GM18517 (cell line): ENCODE results near the gene TLE7.

ENCODE experiments used
- ATAC-seq: cut with Tn5 transposase; IDR thresholded peaks from one replicate; pipeline ENCODE4 v1.9.1; 2021; ENCODE audit warnings: mild to moderate bottlenecking, moderate library complexity; ENCODE audit not compliant: unreplicated experiment

The TLE7 gene

DNA sequence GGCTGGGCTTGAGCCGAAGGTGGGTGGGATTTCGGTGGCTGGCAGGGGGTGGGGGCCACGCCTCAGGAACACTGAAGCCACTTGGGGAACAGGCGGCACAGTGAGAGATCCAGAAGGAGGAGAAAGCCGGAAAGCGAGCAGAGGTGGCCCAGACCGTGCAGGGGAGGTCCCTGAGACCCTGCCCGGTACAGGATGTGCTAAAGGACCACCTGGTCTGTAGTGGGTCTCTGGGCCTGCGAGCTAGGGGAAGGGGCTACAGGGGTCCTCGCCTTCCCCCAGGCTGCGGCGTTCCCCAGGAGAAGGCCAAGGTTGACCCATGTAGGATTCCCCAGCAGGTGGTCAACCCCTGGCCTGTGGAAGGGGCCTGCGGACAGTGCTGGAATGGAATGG lies at the start of gene TLE7:
TSS of gene TLE7 (minus strand) at position 4 of the 390 bp plus-strand sequence. CDS start 8,730 bp downstream, outside the sequence.
- no peak for ATAC-seq

DNA sequence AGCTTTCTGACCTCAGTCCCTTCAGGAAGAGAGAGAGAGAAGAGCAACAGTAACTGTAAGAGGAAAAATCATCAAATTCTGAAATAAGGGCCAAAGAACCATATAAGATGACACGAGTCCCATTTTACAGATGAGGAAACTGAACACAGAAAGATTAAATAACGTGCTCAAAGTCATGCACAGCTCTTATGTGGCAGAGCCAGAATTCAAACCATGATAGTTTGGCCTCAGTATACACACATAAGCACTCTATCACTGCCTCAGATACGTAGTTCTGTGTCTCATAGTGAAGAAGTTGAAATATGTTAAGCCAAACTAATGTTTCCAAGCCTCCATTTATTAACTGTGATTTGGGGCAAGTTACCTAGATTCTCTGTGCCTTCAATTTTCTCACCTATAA lies 49.2 kb upstream of the TLE7 start:
- ATAC-seq, result no peak

DNA sequence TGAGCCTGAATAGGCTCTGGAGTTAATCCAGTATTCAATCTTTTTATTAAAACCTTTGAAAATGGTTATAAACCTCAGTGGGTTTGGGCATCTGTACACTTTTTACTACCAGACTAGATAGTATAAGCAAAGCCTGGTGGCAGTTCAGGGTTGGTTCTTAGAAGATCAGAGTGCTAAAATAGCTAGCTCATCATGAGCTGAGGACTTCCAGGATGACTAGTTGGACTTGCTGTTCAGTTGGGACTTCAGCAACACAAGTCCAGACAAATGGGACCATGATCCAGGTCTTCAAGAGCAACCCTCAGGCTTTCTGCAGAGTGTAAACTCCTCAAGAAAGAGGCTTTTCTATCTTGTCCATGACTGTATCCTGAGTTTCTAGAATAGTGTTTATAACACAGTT lies 48.5 kb upstream of the TLE7 start:
- ATAC-seq, result no peak

- no peak for ATAC-seq
Measured at GRCh38 chr16:71489122-71489521, 47.3 kb upstream of the TLE7 start, which contains the start of gene ZNF19. Gene ZNF19, minus strand, starts transcription at chr16:71489324. Its CDS starts 7,210 bp downstream, at chr16:71482114.

DNA sequence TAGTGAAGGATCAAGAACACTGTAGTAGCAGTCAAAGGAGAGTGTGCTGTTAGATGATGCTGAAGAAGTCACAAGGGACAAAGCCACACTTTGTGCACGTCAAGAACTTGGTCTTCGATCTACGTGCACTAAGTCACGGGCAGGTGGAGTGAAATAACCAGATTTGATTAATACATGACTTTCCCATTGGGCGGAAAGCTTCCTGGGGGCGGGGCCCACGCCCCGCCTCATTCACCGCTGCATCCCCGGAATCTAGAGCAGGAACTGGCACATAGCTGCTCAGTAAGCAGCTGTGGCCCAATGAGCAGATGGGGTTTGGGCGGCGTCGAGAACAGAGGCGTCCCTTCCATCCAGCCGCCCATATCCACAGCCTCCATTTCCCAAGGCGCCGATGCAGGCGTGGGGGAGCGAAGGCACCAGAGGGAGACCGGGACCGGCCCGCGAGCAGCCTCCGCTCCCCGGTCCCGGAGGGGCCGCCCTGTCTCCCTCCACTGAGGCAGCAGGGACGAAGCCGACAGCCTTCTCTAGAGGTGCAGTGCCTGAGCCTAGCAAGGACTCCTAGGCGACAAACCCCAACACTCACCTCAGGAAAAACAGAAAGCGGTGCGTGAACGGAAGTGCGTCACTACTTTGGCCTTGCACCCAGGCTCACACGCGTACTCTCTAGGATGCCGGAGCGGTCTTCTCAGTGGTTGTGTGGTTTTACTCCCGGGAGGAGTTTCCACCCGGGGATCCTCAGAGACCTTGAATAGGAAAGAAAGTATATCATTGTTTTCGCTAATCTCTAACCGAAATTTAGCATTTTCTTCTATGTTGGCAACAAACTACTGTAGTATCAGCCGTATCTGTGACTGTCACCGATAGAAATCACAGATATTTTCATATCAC lies 42.4 kb upstream of the TLE7 start:
- ATAC-seq, result peak; percentile 86

GRCh38 chr16:71482569-71482968 lies 40.7 kb upstream of the TLE7 start:
- no peak for ATAC-seq

- no peak for ATAC-seq
Measured at GRCh38 chr16:71480956-71481355, 39.1 kb upstream of the TLE7 start.

GRCh38 chr16:71479420-71479819 lies 37.6 kb upstream of the TLE7 start:
- ATAC-seq, result no peak

- ATAC-seq, result no peak
Measured at GRCh38 chr16:71476457-71477124, 34.7 kb upstream of the TLE7 start.

GRCh38 chr16:71474864-71475263 lies 33.0 kb upstream of the TLE7 start:
- no peak for ATAC-seq

DNA sequence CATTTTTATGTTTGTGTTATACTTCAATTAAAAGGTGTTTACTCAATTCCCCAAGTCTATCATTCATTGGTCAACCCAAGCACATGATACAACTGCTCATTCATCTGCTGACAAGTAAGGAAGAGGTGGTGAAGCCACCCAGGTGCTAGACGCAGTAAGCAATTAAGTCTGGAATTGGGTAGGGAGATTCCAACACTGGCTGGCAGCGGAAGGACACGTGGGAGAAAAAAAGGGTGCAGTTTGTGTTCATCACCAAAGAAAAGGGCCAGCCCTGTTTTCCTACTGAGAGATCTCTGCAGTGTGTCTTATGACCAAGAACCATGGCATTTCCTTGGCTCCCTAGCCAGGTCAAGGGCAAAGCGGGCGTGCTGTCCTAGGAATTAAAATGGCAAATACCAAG lies 32.0 kb upstream of the TLE7 start:
- ATAC-seq, result no peak

- no peak for ATAC-seq
Measured at GRCh38 chr16:71472931-71473330, 31.1 kb upstream of the TLE7 start.

- ATAC-seq, result no peak
Measured at GRCh38 chr16:71472051-71472450, 30.2 kb upstream of the TLE7 start.

- no peak for ATAC-seq
Measured at GRCh38 chr16:71467810-71468209, 26.0 kb upstream of the TLE7 start.

DNA sequence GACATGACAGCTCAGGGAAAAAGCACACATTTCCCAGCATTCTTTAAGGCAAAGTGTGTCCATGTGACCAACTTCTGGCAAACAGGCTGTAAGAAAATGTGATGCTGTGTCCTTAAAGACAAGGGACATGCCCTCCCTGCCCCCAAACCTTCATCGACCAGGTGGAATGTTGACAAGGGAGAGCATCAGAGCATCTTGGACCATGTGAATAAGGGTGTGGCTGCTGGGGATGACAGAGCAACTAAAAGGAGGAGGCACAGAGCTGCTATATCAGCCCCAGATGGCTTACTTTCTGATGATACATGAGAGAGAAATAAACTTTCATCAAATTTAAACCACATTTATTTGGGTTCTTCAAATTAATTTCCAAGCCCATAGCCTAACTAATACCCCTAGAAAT lies 22.4 kb upstream of the TLE7 start:
- ATAC-seq, result no peak

DNA sequence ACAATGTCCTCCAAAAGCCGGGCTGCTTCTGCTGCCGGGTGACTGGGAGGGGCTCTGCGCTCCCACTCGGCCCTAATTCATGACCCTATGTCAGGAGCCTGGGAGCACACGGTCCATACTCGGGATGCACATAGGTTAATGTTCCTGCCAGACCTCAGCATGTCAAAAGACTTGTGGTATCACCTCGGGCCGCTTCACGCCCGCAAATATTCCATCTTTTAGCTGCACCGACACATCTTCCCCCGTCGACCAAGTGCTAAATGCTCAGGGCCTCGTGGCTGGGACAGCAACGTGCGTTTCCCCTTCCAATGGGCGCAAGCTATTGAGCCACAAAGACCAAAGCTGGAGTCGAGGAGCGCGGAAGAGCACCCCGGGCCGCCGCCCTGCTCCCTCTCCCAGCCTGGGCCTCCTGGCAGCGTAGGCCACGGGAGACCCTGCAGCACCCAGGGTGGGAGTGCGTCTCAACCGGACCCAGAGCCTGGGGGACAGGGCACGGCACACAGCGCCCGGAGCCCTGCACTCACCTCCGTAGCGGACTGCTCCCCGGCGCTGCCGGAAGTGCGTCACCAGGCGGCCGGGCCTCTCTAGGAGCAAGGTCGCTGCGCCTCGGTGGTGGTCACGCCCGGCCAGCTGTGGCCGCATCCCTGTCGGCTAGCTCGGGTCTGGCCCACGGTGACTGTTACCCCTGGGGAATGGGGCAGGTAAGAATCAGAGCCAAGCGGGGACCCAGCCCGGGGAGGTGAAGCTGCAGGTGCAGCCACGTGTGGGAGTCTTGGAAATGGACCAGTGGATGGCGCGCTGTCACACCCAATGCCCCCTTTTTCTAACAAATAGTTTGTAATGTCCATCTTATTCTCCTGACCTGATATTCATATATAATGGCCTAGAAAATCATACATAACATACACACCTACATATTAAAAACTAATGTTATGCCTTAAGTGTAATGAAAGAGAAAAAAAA lies 20.1 kb upstream of the TLE7 start, which contains the start of gene ZNF23:
TSS of gene ZNF23 (minus strand) at position 562 of the 963 bp plus-strand sequence. CDS start 5,451 bp downstream, outside the sequence.
- ATAC-seq, result peak; percentile 88

- no peak for ATAC-seq
Measured at GRCh38 chr16:71460941-71461340, 19.1 kb upstream of the TLE7 start.

GRCh38 chr16:71460236-71460635 lies 18.4 kb upstream of the TLE7 start:
- no peak for ATAC-seq

- ATAC-seq, result no peak
Measured at GRCh38 chr16:71459510-71459909, 17.7 kb upstream of the TLE7 start.

DNA sequence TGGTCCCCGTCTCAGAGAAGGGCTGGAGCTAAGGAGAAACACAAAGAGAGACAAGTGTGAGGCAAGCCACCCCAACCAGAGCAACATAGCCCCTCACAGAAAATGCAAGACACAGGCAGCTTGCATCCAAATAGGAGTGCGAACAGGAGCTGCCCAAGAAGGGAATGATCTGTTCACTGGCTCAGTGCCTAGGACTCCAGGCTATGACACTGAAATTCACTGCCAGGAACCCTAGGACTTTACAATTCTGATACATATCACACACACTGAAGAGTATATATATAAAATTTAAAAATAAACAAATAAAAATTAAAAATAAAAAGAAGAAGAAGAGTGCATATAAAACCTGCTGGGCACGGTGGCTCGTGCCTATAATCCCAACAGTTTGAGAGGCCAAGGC lies 14.9 kb upstream of the TLE7 start:
- no peak for ATAC-seq

DNA sequence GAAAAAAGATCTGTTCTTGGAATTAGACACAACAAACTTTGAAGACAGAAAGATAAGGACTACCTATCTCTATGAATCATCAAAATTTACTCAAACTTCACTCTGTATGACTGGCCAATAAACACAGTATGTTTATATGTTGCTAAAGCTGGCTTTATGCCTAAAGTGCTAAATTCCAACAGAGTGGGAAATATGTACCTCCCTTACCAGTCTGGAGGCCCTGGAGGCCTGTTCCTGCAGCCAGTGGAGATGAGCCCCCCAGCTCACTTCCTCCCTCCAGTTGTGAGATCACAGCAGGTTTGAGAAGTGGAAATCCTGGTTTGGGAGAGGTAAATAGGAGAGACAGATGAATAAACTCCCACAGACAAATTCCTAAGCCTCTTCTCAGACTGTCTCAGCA lies 11.2 kb upstream of the TLE7 start:
- ATAC-seq, result no peak
